T-helper 17 cell (primary cell): ENCODE data around the gene AK8. TPM values are rescaled to one million over a fixed set of nuclear protein-coding genes. Genes with fewer than 3 reads are reported as not detected.
A peak's percentile ranks its signal among the peaks of the same experiment; 100 is the strongest.

ENCODE experiments used
- ATAC-seq: fragments of 150-1000 bp; cut with Tn5 transposase; 2 replicates; pipeline ENCODE4 v1.10.0; 2021; ENCODE audit warnings: mild to moderate bottlenecking, moderate library complexity
- DNase-seq, 3 donors: peaks; one replicate each; pipeline versions ENCODE4 v3.0.0 to v3.0.0-alpha.2; 2020 to 2021
- H3K9me3 ChIP-seq: one replicate; pipeline ENCODE4 v1.7.0; 2013; ENCODE audit warnings: low read length, mild to moderate bottlenecking; ENCODE audit not compliant: control insufficient read depth, poor library complexity, severe bottlenecking
- H3K27ac Mint-ChIP-seq: one replicate; pipeline ENCODE4 v1.8.0; 2022; ENCODE audit warnings: mild to moderate bottlenecking, moderate library complexity, mixed read lengths
- H3K27me3 Mint-ChIP-seq: one replicate; pipeline ENCODE4 v1.8.0; 2022; ENCODE audit warnings: mixed read lengths
- H3K36me3 Mint-ChIP-seq: one replicate; pipeline ENCODE4 v1.8.0; 2022; ENCODE audit warnings: low read depth, mixed read lengths
- H3K4me1 Mint-ChIP-seq: one replicate; pipeline ENCODE4 v1.8.0; 2022; ENCODE audit warnings: mild to moderate bottlenecking, mixed read lengths
- H3K4me3 Mint-ChIP-seq: one replicate; pipeline ENCODE4 v1.8.0; 2022; ENCODE audit warnings: mild to moderate bottlenecking, moderate library complexity, mixed read lengths
- total RNA-seq, 4 donors: library from RNA in 2 of 4; stranded (reverse) in 2 of 4; gene quantifications; one replicate each; pipeline ENCODE4 v1.2.3 and lab custom pipeline; 2022 to 2026

The AK8 gene
- under 1 TPM in 1 of 2 donors, not detected in 1; 0.32 TPM for total RNA-seq
- total RNA-seq (lab: John Stamatoyannopoulos, UW), result 0.12 to 1.1 reads per million in 2 donors

GRCh38 chr9:132877824-132878694 lies at the start of gene AK8:
Gene AK8 (minus strand): TSS chr9:132878284. CDS start chr9:132878255, 29 bp downstream.
- peak; percentile 69 to 74 (median 73) for DNase-seq
- H3K27ac Mint-ChIP-seq, result peak within 1 kb of the TSS; percentile 77
- H3K36me3 Mint-ChIP-seq, result peaks cover 2% of the 10 kb centered on the region
- H3K27me3 Mint-ChIP-seq, result peaks cover 4% of the 10 kb centered on the region
- H3K4me1 Mint-ChIP-seq, result peaks cover 13% of the 10 kb centered on the region
- ATAC-seq, result peak; percentile 90
- H3K9me3 ChIP-seq, result no peaks in the 10 kb centered on the region
- H3K4me3 Mint-ChIP-seq, result peak within 1 kb of the TSS; percentile 86

DNA sequence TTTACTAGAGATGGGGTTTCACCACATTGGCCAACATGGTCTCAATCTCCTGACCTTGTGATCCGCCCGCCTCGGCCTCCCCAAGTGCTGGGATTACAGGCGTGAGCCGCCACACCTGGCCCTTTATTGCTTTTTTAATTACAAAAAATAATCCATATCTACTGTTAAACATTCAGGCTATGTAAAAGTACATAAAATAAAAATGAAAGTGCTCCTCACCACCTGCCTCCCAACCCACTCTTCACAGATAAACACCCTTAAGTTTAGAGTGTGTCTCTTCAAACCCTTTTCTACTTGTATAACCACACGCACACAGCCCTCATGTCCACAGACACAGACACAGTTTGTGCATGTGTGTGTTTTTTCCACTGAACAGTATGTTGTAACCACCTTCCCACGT lies 49.6 kb upstream of the AK8 start:
- H3K4me1 Mint-ChIP-seq, result peaks cover 10% of the 10 kb centered on the region
- peaks cover 15% of the 10 kb centered on the region for H3K36me3 Mint-ChIP-seq
- DNase-seq (no peak), ATAC-seq (no peak)
- no peaks in the 10 kb centered on the region for H3K9me3 ChIP-seq
- H3K27me3 Mint-ChIP-seq, result no peaks in the 10 kb centered on the region
- no peak overlapping the region for H3K27ac Mint-ChIP-seq
- no peak overlapping the region for H3K4me3 Mint-ChIP-seq

- Mint-ChIP-seq H3K36me3 (peaks cover 23% of the 10 kb centered on the region), H3K4me1 (peaks cover 6% of the 10 kb centered on the region), H3K4me3 (no peak overlapping the region), H3K27ac (no peak overlapping the region), H3K27me3 (no peaks in the 10 kb centered on the region)
- no peaks in the 10 kb centered on the region for H3K9me3 ChIP-seq
- DNase-seq (no peak), ATAC-seq (no peak)
These were observed 45.3 kb upstream of the AK8 start for GRCh38 chr9:132923346-132923902.

- no peak for DNase-seq
- peaks cover 23% of the 10 kb centered on the region for H3K36me3 Mint-ChIP-seq
These were observed 41.7 kb upstream of the AK8 start for GRCh38 chr9:132919614-132920268.

DNA sequence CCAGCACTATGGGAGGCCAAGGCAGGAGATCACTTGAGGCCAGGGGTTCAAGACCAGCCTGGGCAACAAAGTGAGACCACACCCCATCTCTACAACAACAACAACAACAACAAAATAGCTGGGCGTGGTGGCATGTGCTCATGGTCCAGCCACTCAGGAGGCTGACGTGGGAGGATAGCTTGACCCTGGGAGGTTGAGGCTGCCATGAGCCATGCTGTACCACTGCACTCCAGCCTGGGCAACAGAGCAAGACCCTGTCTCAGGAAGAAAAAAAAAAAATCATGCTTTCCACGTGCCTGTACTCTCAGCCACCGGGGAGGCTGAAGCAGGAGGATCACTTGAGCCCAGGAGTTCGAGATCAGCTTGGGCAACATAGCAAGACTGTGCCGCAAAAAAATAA lies 36.8 kb upstream of the AK8 start:
- H3K9me3 ChIP-seq, result no peaks in the 10 kb centered on the region
- peaks cover 6% of the 10 kb centered on the region for H3K4me1 Mint-ChIP-seq
- DNase-seq (no peak), ATAC-seq (no peak)
- no peak overlapping the region for H3K27ac Mint-ChIP-seq
- H3K4me3 Mint-ChIP-seq, result no peak overlapping the region
- peaks cover 16% of the 10 kb centered on the region for H3K36me3 Mint-ChIP-seq
- H3K27me3 Mint-ChIP-seq, result no peaks in the 10 kb centered on the region

More at GRCh38 chr9:132919614-132920268, 41.7 kb upstream of the AK8 start:
- no peak for ATAC-seq
- H3K9me3 ChIP-seq, result no peaks in the 10 kb centered on the region
- H3K27me3 Mint-ChIP-seq, result no peaks in the 10 kb centered on the region
- H3K4me1 Mint-ChIP-seq, result peaks cover 4% of the 10 kb centered on the region
- no peak overlapping the region for H3K4me3 Mint-ChIP-seq
- no peak overlapping the region for H3K27ac Mint-ChIP-seq

- ATAC-seq, result no peak
- Mint-ChIP-seq H3K27me3 (no peaks in the 10 kb centered on the region), H3K36me3 (peaks cover 6% of the 10 kb centered on the region), H3K4me3 (no peak overlapping the region), H3K4me1 (peaks cover 11% of the 10 kb centered on the region), H3K27ac (no peak overlapping the region)
- no peaks in the 10 kb centered on the region for H3K9me3 ChIP-seq
- DNase-seq, result no peak
These were observed 34.0 kb upstream of the AK8 start for GRCh38 chr9:132912131-132912530.

DNA sequence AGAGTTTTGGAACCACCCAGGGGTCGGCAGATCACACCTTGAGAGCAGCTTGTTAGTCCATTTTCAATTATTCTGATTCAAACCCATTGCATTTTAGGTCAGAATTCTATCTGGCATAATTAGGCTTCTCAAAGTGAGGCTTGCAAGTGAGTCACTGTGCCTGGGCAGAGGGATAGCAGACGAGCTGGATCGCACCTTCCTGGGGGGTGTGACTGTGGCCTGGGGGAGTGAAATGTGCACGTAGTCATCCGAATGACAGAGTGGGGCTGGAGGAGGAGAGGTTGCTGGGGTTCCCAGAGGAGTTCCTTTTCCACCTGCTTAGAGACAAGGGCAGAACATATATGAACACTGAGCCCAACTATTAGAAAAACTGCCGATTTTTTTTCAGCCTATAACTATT lies 32.3 kb upstream of the AK8 start:
- ATAC-seq (no peak), DNase-seq (no peak)
- peaks cover 11% of the 10 kb centered on the region for H3K4me1 Mint-ChIP-seq
- no peaks in the 10 kb centered on the region for H3K9me3 ChIP-seq
- H3K4me3 Mint-ChIP-seq, result no peak overlapping the region
- no peak overlapping the region for H3K27ac Mint-ChIP-seq
- H3K27me3 Mint-ChIP-seq, result no peaks in the 10 kb centered on the region
- H3K36me3 Mint-ChIP-seq, result peaks cover 6% of the 10 kb centered on the region

DNA sequence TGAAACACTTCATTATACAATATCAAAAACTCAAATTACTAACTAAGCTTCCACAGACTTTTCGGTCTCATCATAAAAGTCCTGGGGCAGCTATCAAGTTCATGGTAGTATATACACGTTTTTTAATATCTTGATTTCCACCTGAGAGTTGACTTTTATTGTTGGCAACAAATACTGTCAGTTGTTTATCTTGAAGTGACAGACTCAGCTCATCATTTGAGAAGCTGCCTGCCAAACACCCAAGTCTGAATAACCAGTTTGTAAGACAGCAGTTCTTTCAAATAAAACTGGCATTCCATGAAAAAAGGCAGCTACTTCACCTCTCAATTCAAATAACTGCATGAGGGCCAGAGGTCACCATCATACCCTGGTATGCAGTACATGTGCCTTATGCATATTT lies 31.2 kb upstream of the AK8 start:
- no peak for ATAC-seq
- no peaks in the 10 kb centered on the region for H3K9me3 ChIP-seq
- H3K36me3 Mint-ChIP-seq, result peaks cover 6% of the 10 kb centered on the region
- peaks cover 11% of the 10 kb centered on the region for H3K4me1 Mint-ChIP-seq
- H3K27me3 Mint-ChIP-seq, result no peaks in the 10 kb centered on the region
- no peak for DNase-seq
- H3K4me3 Mint-ChIP-seq, result no peak overlapping the region
- peak overlapping the region; percentile 83 for H3K27ac Mint-ChIP-seq

- H3K4me3 Mint-ChIP-seq, result peak overlapping the region; percentile 12
These were observed 30.6 kb upstream of the AK8 start for GRCh38 chr9:132908635-132909034.

GRCh38 chr9:132905726-132906125 lies 27.6 kb upstream of the AK8 start:
- DNase-seq, result no peak
- peaks cover 12% of the 10 kb centered on the region for H3K4me1 Mint-ChIP-seq
- no peak overlapping the region for H3K4me3 Mint-ChIP-seq
- no peak overlapping the region for H3K27ac Mint-ChIP-seq
- H3K9me3 ChIP-seq, result no peaks in the 10 kb centered on the region
- H3K27me3 Mint-ChIP-seq, result no peaks in the 10 kb centered on the region
- ATAC-seq, result no peak
- H3K36me3 Mint-ChIP-seq, result no peaks in the 10 kb centered on the region

More at GRCh38 chr9:132908635-132909034, 30.6 kb upstream of the AK8 start:
- peak overlapping the region; percentile 83 for H3K27ac Mint-ChIP-seq
- H3K9me3 ChIP-seq, result no peaks in the 10 kb centered on the region
- H3K27me3 Mint-ChIP-seq, result no peaks in the 10 kb centered on the region
- H3K4me1 Mint-ChIP-seq, result peaks cover 11% of the 10 kb centered on the region
- peaks cover 6% of the 10 kb centered on the region for H3K36me3 Mint-ChIP-seq
- DNase-seq (no peak), ATAC-seq (peak; percentile 77)

GRCh38 chr9:132903574-132904492 lies 25.7 kb upstream of the AK8 start:
- Mint-ChIP-seq H3K27me3 (no peaks in the 10 kb centered on the region), H3K4me3 (no peak overlapping the region), H3K27ac (no peak overlapping the region), H3K36me3 (no peaks in the 10 kb centered on the region), H3K4me1 (peaks cover 8% of the 10 kb centered on the region)
- no peaks in the 10 kb centered on the region for H3K9me3 ChIP-seq
- ATAC-seq (no peak), DNase-seq (no peak)

GRCh38 chr9:132901858-132902831 lies 24.1 kb upstream of the AK8 start:
- peak; percentile 48 to 79 (median 60) for DNase-seq
- Mint-ChIP-seq H3K27me3 (no peaks in the 10 kb centered on the region), H3K36me3 (peaks cover under 1% of the 10 kb centered on the region), H3K27ac (peak overlapping the region; percentile 70), H3K4me1 (peaks cover 3% of the 10 kb centered on the region), H3K4me3 (no peak overlapping the region)
- ATAC-seq, result peak; percentile 99
- no peaks in the 10 kb centered on the region for H3K9me3 ChIP-seq
